HepG2 (cell line): ENCODE measurements around the gene EMC9. TPM values are rescaled to one million over a fixed set of nuclear protein-coding genes. Genes with fewer than 3 reads are reported as not detected.
A peak's percentile ranks its signal among the peaks of the same experiment; 100 is the strongest.

Source experiments
- CENPBD1 ChIP-seq: sonication (generic); formaldehyde crosslinking; IDR thresholded peaks from 2 replicates; pipeline ENCODE4 v1.8.0; 2022; ENCODE audit warnings: missing genetic modification reagents, low read depth, mild to moderate bottlenecking, borderline replicate concordance
- GLMP ChIP-seq: sonication (generic); formaldehyde crosslinking; IDR thresholded peaks from 2 replicates; pipeline ENCODE4 v1.9.0; 2021; ENCODE audit warnings: missing genetic modification reagents, mild to moderate bottlenecking, borderline replicate concordance
- HDAC1 ChIP-seq: sonication (generic); formaldehyde crosslinking; IDR thresholded peaks from 2 replicates; pipeline ENCODE4 v1.5.1; 2020; ENCODE audit warnings: mild to moderate bottlenecking, missing genetic modification reagents
- KLF15 ChIP-seq: sonication (generic); formaldehyde crosslinking; IDR thresholded peaks from 2 replicates; pipeline ENCODE4 v1.8.1; 2023; ENCODE audit warnings: borderline replicate concordance, mild to moderate bottlenecking, inconsistent platforms, missing genetic modification reagents, mixed read lengths
- MBNL3 ChIP-seq: fragments of 250-450 bp; sonication (Bioruptor Pico); conservative IDR thresholded peaks from 2 replicates; pipeline ENCODE4 v1.8.0; 2022; ENCODE audit warnings: mild to moderate bottlenecking, inconsistent platforms
- MEF2D ChIP-seq: sonication (generic); formaldehyde crosslinking; IDR thresholded peaks from 2 replicates; pipeline ENCODE4 v1.5.1; 2020; ENCODE audit warnings: mild to moderate bottlenecking, missing genetic modification reagents
- NFE2 ChIP-seq: sonication (generic); formaldehyde crosslinking; IDR thresholded peaks from 2 replicates; pipeline ENCODE4 v1.4.0; 2020; ENCODE audit warnings: missing genetic modification reagents
- PAWR ChIP-seq: sonication (generic); formaldehyde crosslinking; IDR thresholded peaks from 2 replicates; pipeline ENCODE4 v1.4.0; 2020; ENCODE audit warnings: missing genetic modification reagents, mild to moderate bottlenecking, borderline replicate concordance
- PITX1 ChIP-seq: sonication (generic); formaldehyde crosslinking; IDR thresholded peaks from 2 replicates; pipeline ENCODE4 v1.5.1; 2020; ENCODE audit warnings: mild to moderate bottlenecking, missing genetic modification reagents
- RNF219 ChIP-seq: sonication (generic); formaldehyde crosslinking; IDR thresholded peaks from 2 replicates; pipeline ENCODE4 v1.5.0; 2020; ENCODE audit warnings: mild to moderate bottlenecking, missing genetic modification reagents
- SALL1 ChIP-seq: sonication (generic); formaldehyde crosslinking; IDR thresholded peaks from 2 replicates; pipeline ENCODE4 v1.8.0; 2022; ENCODE audit warnings: mild to moderate bottlenecking, missing genetic modification reagents
- SNRNP70 ChIP-seq: fragments of 200-400 bp; formaldehyde crosslinking; IDR thresholded peaks from 2 replicates; pipeline ENCODE4 v1.6.1; 2017; ENCODE audit warnings: mild to moderate bottlenecking, low read depth, low read length, moderate library complexity
- STAT5B ChIP-seq: sonication (generic); formaldehyde crosslinking; IDR thresholded peaks from 2 replicates; pipeline ENCODE4 v1.4.0; 2020; ENCODE audit warnings: missing genetic modification reagents
- ZBTB44 ChIP-seq: sonication (generic); formaldehyde crosslinking; IDR thresholded peaks from 2 replicates; pipeline ENCODE4 v1.4.0; 2020; ENCODE audit warnings: missing genetic modification reagents
- ZBTB8A ChIP-seq: sonication (generic); formaldehyde crosslinking; IDR thresholded peaks from 2 replicates; pipeline ENCODE4 v1.4.0; 2020; ENCODE audit warnings: mild to moderate bottlenecking, low read depth, missing genetic modification reagents, borderline replicate concordance
- ZFYVE20 ChIP-seq: sonication (generic); formaldehyde crosslinking; IDR thresholded peaks from 2 replicates; pipeline ENCODE4 v1.8.0; 2023; ENCODE audit warnings: low read depth, mild to moderate bottlenecking, moderate library complexity, missing genetic modification reagents, borderline replicate concordance
- ZNF615 ChIP-seq: sonication (generic); formaldehyde crosslinking; IDR thresholded peaks from 2 replicates; pipeline ENCODE4 v1.5.0; 2020; ENCODE audit warnings: mild to moderate bottlenecking, missing genetic modification reagents, borderline replicate concordance
- ZNF674 ChIP-seq: sonication (generic); formaldehyde crosslinking; IDR thresholded peaks from 2 replicates; pipeline ENCODE4 v1.5.0; 2020; ENCODE audit warnings: low read depth, mild to moderate bottlenecking, missing genetic modification reagents
- ZXDC ChIP-seq: sonication (generic); formaldehyde crosslinking; IDR thresholded peaks from 2 replicates; pipeline ENCODE4 v1.5.0; 2020; ENCODE audit warnings: mild to moderate bottlenecking, missing genetic modification reagents
- polyA plus RNA-seq, 8 experiments: library from polyadenylated mRNA; depleted of rRNA in 3 of 8; stranded (reverse) in 7 of 8; unstranded in 1 of 8; fragments of >200 nt; fragmentation: Illumina TruSeq in 4 of 8; extraction: Trizol in 4 of 8; gene quantifications; 2 replicates each; pipeline versions ENCODE4 v1.2.1 to v1.2.3, GENCODE V29; 2011 to 2016; ENCODE audit warnings: low read depth in 4 of 8, missing spikeins in 1 of 8, mixed read lengths in 1 of 8; ENCODE audit not compliant: insufficient read depth in 1 of 8
- total RNA-seq, 5 experiments: library from RNA; depleted of rRNA; stranded (reverse); fragments of >200 nt; fragmentation: Illumina TruSeq; extraction: Trizol; gene quantifications; 2 replicates each; pipeline ENCODE4 v1.2.3, GENCODE V29; 2016; ENCODE audit warnings: low read depth in 1 of 5

The EMC9 gene
- total and polyA plus RNA-seq, 2 of the 13 experiments (the other 11 are each of a cell fraction or from before 2014, with no cell fraction given) = 60.5 to 78.7 TPM

- TF ChIP-seq ZXDC (CRISPR knock-in tag) (no peak), MBNL3 (no peak), ZBTB8A (no peak), NFE2 (CRISPR knock-in tag) (no peak), CENPBD1 (CRISPR knock-in tag) (no peak), PAWR (CRISPR knock-in tag) (no peak), ZBTB44 (CRISPR knock-in tag) (peak; percentile 72), HDAC1 (no peak), KLF15 (CRISPR knock-in tag) (peak; percentile 93), RNF219 (no peak), GLMP (CRISPR knock-in tag) (no peak), STAT5B (no peak; the same call in none of the 2 replicates), ZFYVE20 (CRISPR knock-in tag) (no peak), MEF2D (CRISPR knock-in tag) (peak; percentile 89; the same call in 1 of the 2 replicates), ZNF674 (CRISPR knock-in tag) (0 out of 2 replicates have a peak, but pooled peaks have one; percentile 0), SALL1 (CRISPR knock-in tag) (peak; percentile 95), SNRNP70 (no peak), ZNF615 (no peak), PITX1 (CRISPR knock-in tag) (no peak; the same call in 1 of the 2 replicates)
Measured at GRCh38 chr14:24135834-24136683, 5.3 kb downstream of the EMC9 start, which contains the start of gene PSME1 (continued).
